HG03520 (cell line): ENCODE results near the gene ZXDA.

Experiments used
- ATAC-seq: cut with Tn5 transposase; IDR thresholded peaks from one replicate; pipeline ENCODE4 v1.9.1; 2021; ENCODE audit warnings: mild to moderate bottlenecking, moderate library complexity; ENCODE audit not compliant: unreplicated experiment

Gene ZXDA

DNA sequence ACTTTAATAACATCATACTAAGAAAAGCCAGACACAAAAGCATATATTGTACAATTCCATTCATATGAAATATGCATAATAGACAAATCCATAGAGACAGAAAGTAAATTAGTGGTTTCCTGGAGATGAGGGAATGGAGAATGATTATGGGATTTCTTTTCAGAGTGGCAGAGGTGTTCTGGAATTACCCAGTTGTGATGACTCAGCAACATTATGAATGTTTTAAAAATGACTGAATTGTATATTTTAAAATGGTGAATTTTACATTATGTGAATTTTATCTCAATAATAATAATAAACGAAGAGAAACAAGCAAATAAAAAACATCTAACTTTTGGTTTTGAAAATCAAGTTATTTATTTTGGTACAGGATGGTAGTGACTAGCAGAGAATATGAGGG is 11.2 kb downstream of the ZXDA start:
- no peak for ATAC-seq

DNA sequence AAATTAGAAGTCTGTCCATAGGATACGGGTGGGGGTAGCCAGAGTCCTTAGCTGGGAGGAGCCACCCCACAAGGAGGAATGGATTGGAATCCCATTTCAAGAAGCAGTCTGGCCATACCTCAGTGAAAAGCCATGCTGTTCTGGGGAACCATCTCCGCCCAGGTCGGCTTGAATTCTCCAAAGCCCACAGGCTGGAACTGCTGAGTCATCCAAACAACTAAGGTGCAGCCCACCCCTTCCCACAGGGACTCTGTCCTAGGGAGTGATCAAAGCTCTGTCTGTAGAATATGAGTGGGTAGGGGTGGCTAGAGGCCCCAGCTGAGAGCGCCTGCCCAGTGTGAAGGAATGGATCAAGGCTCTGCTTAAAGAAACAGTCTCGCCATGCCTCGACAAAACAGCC is 38.8 kb downstream of the ZXDA start:
- ATAC-seq = no peak
